Activated effector memory CD4-positive, alpha-beta T cell treated with anti-CD3 and anti-CD28 coated beads, Interleukin-2, amount 50 U/mL, for 16 hours (primary cell): ENCODE results near the gene UBE3B.

ENCODE experiments used
- DNase-seq: peaks from one replicate; pipeline ENCODE4 v3.0.0-alpha.2; 2020

The UBE3B gene

DNA sequence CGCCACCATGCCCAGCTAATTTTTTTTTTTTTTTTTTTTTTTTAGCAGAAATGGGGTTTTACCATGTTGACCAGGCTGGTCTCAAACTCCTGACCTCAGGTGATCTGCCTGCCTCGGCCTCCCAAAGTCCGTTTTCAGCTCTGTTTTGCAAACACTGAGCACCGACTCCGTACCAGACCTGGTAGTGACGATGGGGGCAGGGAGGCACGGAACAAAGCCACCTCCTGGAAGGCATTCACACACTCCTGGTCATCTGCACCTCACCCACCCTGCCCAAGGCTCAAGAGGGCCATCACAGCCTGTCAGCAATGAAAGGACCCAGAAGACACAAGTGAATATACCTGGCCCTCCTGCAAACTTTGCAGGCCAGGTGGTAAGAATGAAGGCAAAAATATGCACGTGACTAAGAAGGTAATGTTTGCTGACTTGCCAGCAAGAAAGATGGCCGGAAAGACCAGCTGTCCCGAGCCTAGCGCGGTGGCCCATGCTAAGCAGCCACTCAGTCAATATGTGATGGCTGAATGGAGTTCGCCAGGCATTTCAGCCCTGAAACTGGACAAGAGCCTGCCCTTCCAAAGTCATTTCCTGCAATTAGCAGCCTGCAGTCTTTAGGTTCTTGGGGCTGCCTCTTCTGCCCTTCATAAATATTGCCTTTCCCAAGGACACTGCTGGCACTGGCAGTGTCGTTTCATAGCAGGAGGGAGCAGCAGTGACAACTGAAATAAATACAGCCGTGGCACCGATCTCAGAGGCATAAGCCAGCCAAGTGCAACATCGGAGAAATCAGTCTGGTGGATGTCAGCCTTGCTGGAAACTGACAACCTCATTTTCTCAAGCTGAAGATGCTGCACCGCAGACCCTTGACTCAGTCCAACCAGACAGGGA is 78.2 kb downstream of the UBE3B start:
- DNase-seq = no peak

DNA sequence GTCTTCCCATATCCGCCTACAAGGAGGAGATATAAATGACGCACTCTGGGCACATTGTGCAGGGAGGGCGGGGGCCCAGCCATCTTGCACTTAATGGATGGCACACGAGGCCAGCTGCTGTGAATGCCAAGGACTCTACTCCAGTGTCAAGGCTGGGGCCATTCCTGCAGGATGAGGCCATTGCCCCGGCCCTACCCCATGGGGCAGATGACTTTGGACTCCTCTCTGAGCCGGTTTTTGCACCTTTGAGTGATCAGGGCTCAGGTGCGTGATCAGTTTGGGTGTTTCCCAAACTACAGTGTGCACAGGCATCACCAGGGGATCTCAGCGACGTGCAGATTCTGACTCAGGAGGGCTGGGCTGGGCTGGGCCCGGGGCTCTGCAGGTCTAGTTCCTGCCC is 79.8 kb downstream of the UBE3B start:
- no peak for DNase-seq

DNA sequence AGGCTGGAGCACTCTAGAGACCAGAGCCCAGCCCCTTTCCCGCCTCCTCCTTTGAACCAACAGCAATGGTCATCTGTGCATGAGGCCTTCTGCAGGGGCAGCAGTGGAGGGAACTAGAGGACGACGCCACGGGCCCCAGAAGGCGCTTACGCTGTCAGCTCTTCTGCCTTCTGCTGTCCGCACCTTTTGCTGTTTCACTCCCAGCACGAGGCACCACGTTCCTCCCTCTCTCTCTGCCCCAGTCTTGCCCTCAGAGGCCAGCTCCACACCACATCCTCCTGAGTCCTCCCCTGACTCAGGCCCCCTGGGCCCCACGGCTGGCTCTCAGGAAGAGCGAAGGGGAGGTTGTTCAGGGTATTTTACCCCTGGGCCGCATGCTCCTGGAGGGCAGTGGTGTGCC is 80.4 kb downstream of the UBE3B start:
- no peak for DNase-seq

DNA sequence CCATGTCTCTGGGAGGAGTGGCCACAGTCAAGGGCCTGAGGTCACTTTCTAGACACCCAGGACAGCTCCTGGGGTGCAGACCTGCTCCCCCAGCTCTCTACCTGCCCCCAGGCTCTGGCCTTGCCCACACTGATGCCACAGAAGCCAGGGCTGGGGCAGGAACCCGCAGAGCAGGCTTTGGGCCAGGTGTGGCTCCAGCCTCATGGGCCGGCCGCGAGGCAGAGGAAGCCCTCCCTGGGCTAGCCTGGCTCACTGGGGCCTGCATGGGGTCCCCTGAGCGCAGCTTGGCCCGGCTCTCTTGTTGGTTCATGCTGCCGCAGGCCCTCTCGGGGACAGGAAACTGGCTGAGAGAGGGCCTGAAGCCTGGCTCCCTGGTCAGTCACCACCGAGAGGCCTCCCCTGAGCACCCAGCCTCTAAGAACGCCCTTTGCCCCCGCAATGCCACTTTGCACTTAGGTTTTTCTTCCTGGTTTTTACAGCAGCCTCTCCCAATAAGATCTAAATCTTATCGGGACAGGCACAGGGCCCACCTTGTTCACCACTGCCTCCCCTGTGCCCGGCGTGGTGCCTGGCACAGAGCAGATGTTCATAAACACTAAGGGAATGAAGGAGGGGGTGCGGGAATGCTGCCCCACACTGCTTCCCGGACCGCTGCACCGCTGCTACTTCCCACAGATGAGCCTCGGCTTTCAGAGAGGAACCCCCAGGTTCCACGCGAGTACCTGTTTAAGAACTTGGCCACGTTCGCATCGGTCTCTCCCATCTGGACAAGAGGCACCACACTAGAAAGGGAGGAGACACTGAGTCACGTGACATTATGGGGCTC is 81.2 kb downstream of the UBE3B start:
- no peak for DNase-seq

DNA sequence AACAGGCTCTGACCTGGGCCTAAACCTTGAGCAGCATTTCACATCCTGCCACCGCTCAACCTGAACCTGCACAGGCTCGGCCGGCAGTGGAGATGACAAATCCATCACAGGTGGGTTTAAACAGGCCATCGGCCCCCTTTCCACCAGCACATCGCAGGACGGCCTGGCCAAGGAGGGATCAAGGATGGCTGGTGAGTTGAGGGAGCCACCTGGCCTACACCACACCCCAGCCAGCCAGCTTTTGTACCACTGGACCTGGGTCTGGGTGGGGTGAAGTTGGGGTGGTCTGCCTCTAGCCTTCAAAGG is 81.7 kb downstream of the UBE3B start:
- DNase-seq = no peak

DNA sequence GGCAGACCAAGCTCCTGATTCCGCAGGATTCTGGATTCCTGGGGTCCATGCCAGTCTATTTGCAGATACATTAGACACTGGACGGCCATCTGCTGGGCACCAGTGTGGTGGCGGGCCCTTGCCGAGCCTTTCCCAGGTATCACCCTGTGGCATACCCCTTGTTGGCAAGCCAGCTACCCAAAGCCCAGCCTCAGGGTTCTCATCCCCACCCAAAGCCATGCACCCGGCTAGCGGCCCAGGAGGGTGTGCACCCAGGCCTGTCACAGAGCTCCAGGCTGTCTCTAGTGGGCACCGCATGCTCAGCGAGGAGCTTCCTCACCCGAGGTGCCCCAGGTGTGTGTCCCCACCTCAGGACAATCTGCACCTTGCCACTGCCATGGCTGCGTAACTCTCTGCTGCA is 82.2 kb downstream of the UBE3B start:
- DNase-seq = no peak

DNA sequence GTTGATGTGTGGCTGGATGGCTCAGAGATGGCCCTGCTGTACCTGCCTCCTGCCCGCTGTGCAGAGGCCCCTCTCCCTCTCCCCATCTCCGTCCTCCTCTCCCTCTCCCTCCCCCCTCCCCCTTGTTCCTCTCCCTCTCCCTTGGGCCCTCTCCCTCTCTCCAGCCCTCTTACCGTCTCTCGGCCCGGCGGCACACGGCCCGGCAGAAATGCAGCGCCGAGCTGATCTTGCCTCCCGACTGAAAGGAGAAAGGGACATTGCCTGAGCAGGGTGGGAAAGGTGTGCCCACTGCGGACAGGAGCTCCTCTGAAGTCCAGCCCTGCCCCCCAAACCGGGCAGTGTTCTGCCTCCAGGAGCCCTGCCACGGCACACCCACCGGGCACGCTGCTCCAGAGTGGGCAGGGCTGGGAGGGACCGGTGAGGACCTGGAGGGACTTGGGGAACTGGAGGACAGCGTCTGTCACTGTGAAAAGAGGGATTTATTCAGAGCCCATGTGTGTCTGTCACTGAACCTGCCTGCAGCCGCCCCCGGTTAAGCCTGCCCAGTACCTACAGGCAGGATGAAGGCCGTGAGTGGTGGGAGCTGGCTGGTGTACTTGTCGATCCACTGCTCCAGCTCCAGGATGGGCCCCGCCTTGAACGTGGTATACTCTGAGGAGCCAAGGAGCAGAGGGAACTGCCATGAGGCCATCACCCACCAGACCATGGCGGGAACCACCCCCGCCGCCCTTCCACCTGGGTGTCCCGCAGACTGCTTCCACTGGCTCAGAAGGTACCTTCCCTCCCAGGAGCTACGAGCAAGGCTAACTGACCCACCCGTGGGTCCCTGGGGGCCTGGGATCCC is 83.7 kb downstream of the UBE3B start:
- no peak for DNase-seq

DNA sequence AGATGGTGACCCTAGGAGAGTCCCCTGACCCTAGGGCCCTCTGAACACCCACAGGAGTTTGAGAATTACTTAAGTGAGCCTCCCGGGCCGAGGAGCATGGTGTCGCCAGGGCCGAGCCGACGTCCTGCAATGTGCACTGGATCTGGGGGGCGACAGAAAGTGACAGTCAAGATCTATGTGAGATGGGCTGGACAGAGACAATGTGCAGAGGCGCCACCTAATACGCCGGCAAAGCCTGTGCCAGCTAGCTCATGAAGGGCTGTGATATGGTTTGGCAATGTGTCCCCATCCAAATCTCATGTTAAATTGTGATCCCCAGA is 84.2 kb downstream of the UBE3B start:
- no peak for DNase-seq

DNA sequence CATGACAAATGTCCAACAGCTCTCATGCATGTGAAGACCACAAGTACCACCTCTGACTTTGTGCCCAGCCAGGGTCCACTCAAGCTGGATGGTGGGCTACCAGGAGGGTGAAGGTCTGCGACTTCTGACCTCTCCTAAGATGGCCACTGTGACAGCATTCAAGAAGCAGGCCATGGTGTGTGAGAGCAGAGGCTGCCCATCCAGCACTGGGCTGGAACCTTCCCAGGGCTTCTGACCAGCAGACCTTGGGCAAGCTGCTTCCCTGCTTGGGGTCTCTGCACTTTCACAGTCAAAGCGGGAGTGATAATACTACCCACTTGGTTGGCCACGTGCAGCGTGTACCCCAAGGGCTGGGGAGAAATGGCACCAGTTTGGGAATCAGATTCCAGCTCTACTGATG is 85.4 kb downstream of the UBE3B start:
- DNase-seq = no peak

DNA sequence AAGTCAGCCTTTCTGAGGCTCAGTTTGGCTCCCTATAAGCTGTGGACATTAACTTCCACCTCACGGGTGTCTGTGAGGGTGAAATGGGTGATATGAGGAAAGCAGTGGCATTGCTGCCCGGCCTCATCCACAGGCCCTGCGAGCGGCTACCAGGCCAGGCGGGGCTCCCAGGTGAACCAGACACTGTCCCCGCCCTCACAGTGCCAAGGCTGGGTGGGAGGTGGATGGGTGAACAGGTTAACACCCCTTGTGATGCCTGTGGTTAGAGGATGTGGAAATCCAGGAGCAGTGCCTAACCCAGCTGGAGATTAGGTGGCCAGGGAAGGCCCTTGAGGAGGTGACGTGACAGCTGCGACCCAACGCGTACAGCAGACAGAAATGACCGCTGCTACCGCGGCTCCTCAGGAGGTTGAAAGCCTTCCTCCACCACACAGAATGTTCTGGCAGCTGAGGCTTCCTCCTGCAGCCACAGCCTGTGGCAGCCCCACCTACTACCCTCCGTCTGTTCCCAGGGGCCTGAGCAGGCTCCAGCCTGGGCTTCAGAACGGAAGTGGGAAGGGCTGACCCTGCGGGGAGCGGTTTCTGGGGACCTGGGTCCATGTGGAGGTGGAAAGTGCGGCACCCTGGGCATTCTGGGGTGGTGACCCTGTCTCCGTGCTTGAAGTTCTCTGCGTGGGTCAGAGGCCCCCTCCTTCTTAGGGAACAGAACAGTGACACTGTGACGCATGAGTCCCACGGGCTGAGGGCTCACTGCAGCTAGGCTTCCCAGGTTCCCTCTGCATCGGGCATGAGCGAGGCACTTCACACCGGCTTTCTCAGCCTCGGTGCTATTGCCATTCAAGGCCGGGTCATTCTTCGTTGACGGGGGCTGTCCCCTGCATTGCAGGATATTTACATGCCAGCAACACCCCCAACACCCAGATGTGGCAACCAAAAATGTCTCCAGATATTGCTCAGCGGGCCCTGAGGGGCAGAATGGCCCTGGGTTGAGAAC is 86.2 kb downstream of the UBE3B start:
- no peak for DNase-seq

DNA sequence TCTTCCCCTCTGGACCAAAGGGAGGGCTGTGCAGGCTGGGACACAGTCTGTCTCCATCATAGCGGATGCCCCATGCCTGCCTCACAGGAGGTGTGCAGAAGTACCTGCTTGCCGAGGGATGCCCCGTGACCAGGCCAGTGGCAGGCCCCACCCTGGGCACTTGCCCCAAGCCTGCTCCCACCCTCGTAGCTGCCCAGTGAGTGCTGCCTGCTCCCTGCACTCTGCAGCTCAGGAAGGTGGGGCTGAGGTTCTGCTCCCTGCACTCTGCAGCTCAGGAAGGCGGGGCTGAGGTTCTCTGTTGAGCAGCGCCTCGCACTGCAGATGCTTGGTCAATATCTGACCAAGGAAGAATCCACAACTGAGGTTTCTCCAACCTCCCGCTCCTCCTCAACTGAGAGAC is 89.0 kb downstream of the UBE3B start:
- DNase-seq = no peak

DNA sequence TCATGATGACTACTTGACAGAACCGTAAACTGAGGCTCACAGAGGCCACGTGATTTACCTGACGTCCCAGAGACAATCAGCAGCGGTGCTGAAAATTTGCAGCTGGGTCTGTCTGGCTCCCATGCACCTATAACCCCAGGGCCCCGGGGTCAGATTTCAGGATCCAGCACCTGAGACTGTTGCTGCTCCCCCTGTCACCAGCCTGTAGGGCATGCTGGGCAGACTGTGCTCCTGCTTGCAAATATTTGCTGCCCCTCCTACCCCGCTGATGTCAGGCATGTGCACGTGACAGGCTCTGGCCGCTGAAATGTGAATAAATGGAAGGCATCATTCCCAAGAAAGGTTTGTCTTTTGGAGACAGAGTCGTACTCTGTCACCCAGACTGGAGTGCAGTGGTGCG is 89.9 kb downstream of the UBE3B start:
- no peak for DNase-seq

DNA sequence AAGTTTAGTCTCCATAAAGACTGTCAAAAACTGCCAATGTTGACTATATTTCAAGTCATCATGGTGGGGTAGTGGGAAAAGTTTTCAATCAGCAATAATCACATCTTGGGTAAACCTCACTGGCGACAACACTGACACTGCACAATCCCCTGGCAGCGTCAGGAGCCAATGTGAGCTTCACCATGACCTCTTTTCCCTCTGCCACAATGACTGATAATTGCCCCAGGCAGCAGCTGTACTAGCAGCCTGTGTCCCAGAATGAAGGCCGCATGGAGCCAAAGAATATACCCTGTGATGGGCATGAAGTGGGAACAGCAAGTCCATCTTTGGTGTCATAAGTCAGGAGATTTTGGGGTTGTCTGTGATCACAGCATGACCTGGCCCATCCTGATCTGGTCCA is 90.5 kb downstream of the UBE3B start:
- DNase-seq = no peak

DNA sequence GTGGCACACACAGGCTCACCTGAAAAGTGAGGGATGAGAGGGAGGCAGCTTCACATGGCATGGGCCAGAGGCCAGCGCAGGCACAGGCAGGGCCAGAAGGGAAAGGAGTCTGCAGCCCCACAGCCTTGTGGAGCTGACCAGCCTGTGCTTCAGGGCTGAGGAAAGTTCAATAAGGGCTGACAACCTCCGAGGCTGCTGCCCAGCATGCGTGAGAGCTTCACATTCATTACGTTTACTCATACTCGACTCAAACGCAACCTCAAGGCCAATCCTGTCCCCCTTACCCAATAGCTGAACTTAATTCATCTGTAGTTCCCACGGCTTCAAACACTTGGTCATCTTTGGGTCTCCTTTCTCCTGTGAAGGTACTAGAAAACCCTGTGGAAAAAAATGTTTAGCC is 91.1 kb downstream of the UBE3B start:
- no peak for DNase-seq

DNA sequence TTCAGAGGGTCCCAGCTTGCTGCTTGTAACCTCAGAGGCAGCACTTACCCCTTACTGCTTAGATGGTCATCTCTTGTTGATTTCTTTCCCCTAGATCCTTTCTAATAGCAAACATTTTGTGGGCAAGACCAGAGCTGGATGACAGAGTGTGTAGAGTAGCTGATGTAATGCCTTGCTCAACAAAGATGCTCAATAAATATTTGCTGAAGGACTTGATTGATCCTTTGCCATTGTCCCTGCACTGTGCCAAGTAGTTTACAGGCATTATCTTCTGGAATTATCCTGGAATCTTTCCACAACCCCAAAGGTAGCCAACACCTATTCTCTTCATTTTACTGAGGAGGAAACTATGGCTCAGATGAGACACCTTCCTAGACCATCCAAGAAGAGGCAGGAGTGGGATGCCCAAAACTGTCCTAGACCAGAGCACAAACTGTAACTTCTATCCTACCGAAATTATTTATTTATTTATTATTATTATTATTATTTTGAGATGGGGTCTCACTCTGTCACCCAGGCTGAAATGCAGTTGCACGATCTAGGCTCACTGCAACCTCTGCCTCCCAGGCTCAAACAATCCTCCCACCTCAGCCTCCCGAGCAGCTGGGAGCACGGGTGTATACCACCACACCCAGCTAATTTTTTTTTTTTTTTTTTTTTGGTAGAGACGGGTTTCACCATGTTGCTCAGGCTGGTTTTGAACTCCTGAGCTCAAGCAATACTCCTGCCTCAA is 94.5 kb downstream of the UBE3B start:
- DNase-seq = no peak

DNA sequence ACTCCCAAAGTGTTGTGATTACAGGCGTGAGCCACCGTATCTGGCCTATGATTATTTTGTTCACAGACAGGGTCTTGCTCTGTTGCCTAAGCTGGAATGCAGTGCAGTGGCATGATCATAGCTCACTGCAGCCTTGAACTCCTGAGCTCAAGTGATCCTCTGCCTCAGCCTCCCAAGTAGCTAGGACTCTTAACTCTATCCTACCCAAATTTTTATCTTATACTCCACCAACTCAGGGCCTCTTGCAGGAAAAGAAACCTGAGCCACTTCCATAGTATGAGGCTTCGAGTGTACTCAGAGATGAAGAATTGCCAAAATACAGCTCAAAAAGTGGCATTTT is 95.0 kb downstream of the UBE3B start:
- DNase-seq = no peak

DNA sequence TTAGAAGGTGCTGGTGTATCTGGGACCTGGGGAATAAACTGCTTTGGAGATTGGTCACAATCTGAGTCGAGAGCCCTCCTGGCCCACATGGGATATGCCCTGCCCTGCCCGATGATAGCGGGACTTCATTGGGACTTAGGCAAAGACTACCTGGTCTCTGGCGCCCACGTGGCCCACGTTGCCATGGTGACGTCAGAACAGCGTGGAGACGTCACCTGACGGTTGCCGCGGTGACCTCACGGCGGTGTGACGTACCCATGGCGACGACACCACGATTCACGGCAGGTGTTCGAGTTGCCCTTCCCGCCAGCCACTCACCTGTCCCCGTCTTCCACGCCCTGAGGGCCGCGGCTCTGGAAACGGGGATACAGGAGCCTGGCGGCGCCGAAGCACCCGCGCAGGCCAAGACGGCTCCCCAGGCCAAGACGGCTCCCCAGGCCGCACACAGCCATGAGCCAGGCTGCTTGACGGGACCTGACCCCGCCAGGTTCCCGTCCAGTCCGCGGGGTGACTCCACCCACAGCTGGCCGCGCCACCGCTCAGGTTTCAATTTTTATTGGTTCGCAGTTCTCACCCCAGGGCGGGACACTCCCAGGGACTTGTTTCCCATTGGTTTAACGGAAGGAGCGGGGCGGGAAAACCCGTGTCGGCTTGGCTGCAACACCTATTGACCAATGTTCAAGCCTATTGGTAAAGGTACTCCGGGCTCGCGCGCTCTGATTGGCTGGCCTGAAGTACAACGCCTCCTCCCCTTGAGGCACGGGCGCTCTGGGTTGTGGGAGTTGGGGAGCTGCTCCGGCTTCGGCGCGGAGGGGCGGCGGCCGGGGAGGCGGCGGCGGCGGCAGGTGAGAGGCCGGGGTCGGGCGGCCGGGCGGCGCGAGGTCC is 95.8 kb downstream of the UBE3B start, which contains the start of the genes MMAB and MVK:
TSS of gene MMAB (minus strand) at position 476 of the 885 bp plus-strand sequence. CDS start at position 452, 24 bp downstream.
TSS of gene MVK (plus strand) at position 766 of the 885 bp plus-strand sequence. CDS start 1,029 bp downstream, outside the sequence.
- DNase-seq = peak; percentile 99

DNA sequence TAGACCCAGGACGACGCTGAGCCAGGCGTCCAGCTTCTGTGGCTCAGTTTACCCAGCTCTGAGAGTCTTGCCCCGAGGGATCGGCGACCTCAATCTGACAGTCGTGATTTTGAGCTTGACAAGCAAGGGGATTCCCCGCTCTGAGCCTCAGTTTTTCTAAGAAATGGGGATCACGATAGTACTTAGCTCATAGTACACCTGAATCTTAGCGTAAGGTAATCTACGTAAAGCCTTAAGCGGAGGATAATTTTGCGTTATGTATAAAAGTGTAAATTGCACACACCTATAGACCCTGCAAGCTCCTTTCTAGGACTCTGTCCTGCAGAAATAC is 96.4 kb downstream of the UBE3B start:
- no peak for DNase-seq

DNA sequence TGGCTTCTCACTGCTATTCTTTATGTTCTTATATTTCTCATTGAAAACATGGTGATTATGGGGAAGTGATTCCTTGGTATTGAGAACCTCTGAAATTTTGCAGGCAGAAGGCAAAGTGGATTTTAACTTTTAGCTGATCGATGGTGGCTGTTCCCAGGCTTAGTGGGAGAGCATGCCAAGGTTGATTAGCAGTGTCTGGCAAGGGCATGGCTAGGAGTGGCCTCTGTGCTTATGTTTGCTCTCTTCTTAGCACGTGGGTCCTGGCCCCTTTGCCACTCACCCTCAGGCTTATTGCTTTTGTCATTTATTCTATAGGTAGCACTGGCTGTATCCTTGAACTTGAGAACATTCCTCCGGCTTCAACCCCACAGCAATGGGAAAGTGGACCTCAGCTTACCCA is 98.2 kb downstream of the UBE3B start:
- no peak for DNase-seq

DNA sequence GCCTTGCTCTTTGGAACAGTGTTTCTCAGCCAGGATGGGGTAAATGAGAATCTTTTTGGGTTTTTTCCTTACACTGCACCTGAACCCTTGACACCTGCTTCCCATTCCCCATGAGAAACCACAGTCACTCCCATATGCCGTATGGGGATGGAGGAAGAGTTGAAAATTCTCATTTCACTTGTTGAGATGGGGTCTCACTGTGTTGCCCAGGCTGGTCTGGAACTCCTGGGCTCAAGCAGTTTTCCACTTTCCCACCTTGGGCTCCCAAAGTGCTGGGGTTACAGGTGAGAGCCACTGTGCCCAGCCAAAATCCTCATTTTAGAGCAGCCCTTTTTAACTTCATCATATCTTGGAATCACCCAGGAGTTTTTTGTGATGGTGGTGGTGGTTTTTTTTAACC is 99.9 kb downstream of the UBE3B start:
- no peak for DNase-seq
